Lung (tissue), 12 donors: ENCODE data around the gene ZBTB25. TPM values are rescaled to one million over a fixed set of nuclear protein-coding genes. Genes with fewer than 3 reads are reported as not detected.
A peak's percentile ranks its signal among the peaks of the same experiment; 100 is the strongest.

Source experiments
- ATAC-seq: fragments of 200-7000 bp; cut with Tn5 transposase; one replicate; pipeline ENCODE4 v1.9.1; 2020; ENCODE audit warnings: moderate number of reproducible peaks; ENCODE audit not compliant: insufficient read depth, low FRiP score
- DNase-seq, 3 donors: peaks; one replicate each; pipeline ENCODE4 v3.0.0-alpha.2; 2013 to 2017
- H3K27ac ChIP-seq, 2 donors: one replicate each; pipeline ENCODE4 v1.5.1; 2013; ENCODE audit warnings: mild to moderate bottlenecking in 2 of 2, moderate library complexity in 2 of 2, control low read depth in 1 of 2, inconsistent platforms in 1 of 2, low read depth in 1 of 2, low read length in 1 of 2
- H3K27me3 ChIP-seq, 3 donors: one replicate each; pipeline ENCODE4 v1.5.1; 2013; ENCODE audit warnings: low read length in 2 of 3; ENCODE audit not compliant: control insufficient read depth in 3 of 3, insufficient read depth in 3 of 3
- H3K36me3 ChIP-seq, 4 donors: one replicate each; pipeline ENCODE4 v1.5.1; 2013; ENCODE audit warnings: low read length in 4 of 4, mild to moderate bottlenecking in 1 of 4, moderate library complexity in 1 of 4; ENCODE audit not compliant: control insufficient read depth in 4 of 4, insufficient read depth in 4 of 4
- H3K4me1 ChIP-seq, 5 donors: one replicate each; pipeline ENCODE4 v1.5.1; 2013; ENCODE audit warnings: low read length in 5 of 5, mild to moderate bottlenecking in 2 of 5, moderate library complexity in 1 of 5; ENCODE audit not compliant: control insufficient read depth in 5 of 5, insufficient read depth in 5 of 5
- H3K4me3 ChIP-seq: one replicate; pipeline ENCODE4 v1.5.1; 2013; ENCODE audit warnings: mild to moderate bottlenecking, control low read depth, moderate library complexity
- H3K9ac ChIP-seq, 2 donors: one replicate each; pipeline ENCODE4 v1.5.1; 2013; ENCODE audit warnings: low read length in 2 of 2, control low read depth in 1 of 2; ENCODE audit not compliant: insufficient read depth in 1 of 2
- H3K9me3 ChIP-seq, 4 donors: one replicate each; pipeline ENCODE4 v1.5.1; 2013; ENCODE audit warnings: low read length in 3 of 4, mild to moderate bottlenecking in 1 of 4, moderate library complexity in 1 of 4; ENCODE audit not compliant: control insufficient read depth in 4 of 4, insufficient read depth in 3 of 4
- WGBS, 2 donors: extraction: QIAGEN DNeasy Blood & Tissue Kit; methylation state at CpG; one replicate each; pipeline ENCODE4 v1.1.7; 2013; 5-methylcytosine and 5-hydroxymethylcytosine counted together
- polyA plus RNA-seq, 2 donors: library from polyadenylated mRNA; stranded (reverse); fragments of 200-250 nt; gene quantifications; one replicate each; pipeline ENCODE4 v1.2.1, GENCODE V29; 2013
- total RNA-seq, 2 donors: library from RNA; depleted of rRNA in 1 of 2; stranded (reverse); fragments of >200 nt in 1 of 2; gene quantifications; one replicate each; pipeline ENCODE4 v1.2.1, GENCODE V29; 2014 to 2021
- TF ChIP-seq, protein P1 (sequence below): IDR thresholded peaks from 2 replicates; pipeline ENCODE4 v1.5.1; 2012; ENCODE audit warnings: mild to moderate bottlenecking; ENCODE audit errors: control extremely low read depth, extremely low read depth
- donor health status: control.
- donor health status: control.
- donor health status: Bipolar disorder and iron deficiency.
- donor health status: healthy.
- donor health status: DM: yes; HTN: yes; CAD: no.

ZBTB25 gene
- total and polyA plus RNA-seq, 4 donors = 4.0 to 15.4 (median 9.2) TPM

DNA sequence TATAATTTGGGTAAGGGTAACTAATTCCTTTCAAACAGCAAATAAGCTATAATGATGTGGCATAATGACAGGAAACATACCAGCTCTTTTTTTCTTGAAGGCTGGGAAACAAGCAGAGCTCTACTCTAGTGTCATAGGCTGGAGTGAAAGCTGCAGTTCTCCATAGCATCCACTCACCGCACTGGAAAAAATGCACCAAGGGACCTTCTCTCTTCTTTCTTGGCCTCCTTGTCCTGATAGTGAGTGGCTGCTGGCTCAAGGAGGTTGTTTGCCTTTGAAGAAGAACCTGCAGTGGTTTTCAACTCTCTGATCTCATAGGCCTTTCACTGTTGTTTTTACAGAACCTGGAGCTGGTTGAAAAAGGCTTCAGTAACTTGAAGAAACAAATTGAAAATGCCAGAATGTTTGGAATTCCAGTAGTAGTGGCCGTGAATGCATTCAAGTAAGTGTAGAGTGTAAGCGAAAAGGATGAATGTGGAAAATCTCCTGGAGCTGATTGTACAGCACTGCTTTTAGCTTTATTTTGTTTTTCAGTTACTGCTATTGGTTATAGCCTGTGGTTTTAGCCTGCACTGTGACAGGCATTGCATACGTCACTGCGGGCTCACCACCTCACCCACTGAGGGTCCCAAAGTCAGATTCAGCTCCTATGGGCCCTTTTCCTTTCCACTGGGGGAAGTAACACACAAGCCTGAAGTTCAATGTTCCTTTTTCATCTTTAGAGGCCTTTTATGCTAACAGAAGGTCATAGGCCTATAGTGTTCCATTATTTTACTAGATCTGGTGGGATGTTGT is 55.6 kb downstream of the ZBTB25 start:
- DNase-seq (peak; percentile 34 to 66 (median 60)), ATAC-seq (no peak)
- Histone ChIP-seq H3K27ac (no peak overlapping the region), H3K36me3 (peaks cover 22 to 34% (median 24%) of the 10 kb centered on the region in 4 donors), H3K9ac (no peak overlapping the region), H3K9me3 (no peaks in the 10 kb centered on the region), H3K4me3 (no peak overlapping the region), H3K27me3 (no peaks in the 10 kb centered on the region), H3K4me1 (peaks cover 0 to 16% (median 0%) of the 10 kb centered on the region in 5 donors)
- WGBS, 2 donors = 84 to 91% methylated on average over 5 of the region's 5 CpGs
- TF ChIP-seq, protein P1, sequence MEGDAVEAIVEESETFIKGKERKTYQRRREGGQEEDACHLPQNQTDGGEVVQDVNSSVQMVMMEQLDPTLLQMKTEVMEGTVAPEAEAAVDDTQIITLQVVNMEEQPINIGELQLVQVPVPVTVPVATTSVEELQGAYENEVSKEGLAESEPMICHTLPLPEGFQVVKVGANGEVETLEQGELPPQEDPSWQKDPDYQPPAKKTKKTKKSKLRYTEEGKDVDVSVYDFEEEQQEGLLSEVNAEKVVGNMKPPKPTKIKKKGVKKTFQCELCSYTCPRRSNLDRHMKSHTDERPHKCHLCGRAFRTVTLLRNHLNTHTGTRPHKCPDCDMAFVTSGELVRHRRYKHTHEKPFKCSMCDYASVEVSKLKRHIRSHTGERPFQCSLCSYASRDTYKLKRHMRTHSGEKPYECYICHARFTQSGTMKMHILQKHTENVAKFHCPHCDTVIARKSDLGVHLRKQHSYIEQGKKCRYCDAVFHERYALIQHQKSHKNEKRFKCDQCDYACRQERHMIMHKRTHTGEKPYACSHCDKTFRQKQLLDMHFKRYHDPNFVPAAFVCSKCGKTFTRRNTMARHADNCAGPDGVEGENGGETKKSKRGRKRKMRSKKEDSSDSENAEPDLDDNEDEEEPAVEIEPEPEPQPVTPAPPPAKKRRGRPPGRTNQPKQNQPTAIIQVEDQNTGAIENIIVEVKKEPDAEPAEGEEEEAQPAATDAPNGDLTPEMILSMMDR = no peak

DNA sequence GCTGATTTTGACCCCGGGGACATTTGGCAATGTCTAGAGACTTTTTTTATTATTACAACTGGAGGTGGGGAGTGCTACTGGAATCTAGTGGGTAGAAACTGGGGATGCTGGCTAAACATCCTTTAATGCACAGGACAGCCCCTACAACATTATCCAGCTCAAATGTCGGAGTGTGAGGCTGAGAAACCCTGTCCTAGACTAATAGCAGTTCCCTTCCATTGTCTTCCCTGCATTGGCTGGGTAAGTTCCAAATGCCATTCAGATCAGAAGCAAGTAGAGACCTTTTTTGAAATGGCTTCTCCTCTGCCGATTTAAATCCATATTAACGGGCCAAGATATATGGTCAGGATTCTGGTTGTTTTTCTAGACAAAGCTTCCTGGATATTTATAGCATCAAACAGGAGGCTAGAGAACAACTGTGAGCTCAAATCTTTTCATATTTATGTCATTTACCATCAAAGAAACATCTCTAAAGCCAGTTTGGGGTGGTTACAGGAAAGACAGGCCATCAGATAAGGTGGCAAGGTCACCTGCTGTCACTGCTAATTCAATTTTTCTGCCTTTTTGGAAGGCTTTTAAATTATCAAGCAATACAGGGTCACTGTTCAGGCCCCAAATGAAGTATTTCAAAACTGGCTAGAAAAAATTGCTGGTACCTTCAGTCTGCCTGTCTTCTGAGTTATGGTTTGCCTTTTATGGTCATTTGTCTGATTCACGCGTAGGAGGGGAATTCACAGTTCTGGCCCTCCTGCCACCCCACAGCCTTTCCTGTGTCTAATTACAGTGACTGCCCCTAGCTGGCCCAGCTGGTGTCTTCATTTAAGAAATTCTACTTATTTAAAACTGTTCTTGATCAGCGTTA is 58.4 kb downstream of the ZBTB25 start:
- 86 to 88% methylated on average over 7 of the region's 7 CpGs for WGBS, 2 donors
- H3K9ac ChIP-seq = no peak overlapping the region
- H3K36me3 ChIP-seq = peaks cover 18 to 32% (median 26%) of the 10 kb centered on the region in 4 donors

DNA sequence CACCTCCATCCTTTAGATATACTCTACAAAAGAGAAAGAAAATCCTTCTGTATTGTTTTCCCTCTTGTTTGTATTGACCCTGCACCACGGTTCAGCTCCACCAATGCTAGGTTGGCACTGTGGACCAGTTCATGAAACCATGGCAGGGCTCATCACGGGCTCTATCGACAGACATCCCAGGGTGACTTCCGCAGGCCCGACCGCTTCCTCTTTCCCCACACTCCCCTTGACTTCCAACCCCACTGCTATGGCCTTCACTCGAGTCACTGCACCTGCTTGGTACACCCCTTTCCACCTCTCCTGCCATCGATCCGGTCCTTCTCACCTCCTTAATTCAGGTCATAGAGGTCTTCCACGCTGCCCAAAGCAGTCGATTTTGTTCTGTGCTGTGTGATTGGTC is 59.5 kb downstream of the ZBTB25 start:
- no peaks in the 10 kb centered on the region for H3K9me3 ChIP-seq
- no peaks in the 10 kb centered on the region for H3K27me3 ChIP-seq
- ATAC-seq = no peak
- H3K4me3 ChIP-seq = no peak overlapping the region
- TF ChIP-seq, protein P1 = no peak
- H3K9ac ChIP-seq = no peak overlapping the region
- 76 to 90% methylated on average over 11 of the region's 11 CpGs for WGBS, 2 donors
- DNase-seq = no peak
- H3K36me3 ChIP-seq = peaks cover 12 to 23% (median 21%) of the 10 kb centered on the region in 4 donors
- H3K27ac ChIP-seq = no peak overlapping the region
- peaks cover 0 to 20% (median 2%) of the 10 kb centered on the region in 5 donors for H3K4me1 ChIP-seq

More for the DNA sequence above, 58.4 kb downstream of the ZBTB25 start:
- no peak overlapping the region for H3K27ac ChIP-seq
- no peaks in the 10 kb centered on the region for H3K9me3 ChIP-seq
- TF ChIP-seq, protein P1 = no peak
- H3K4me1 ChIP-seq = peaks cover 0 to 20% (median 2%) of the 10 kb centered on the region in 5 donors
- DNase-seq = no peak
- no peaks in the 10 kb centered on the region for H3K27me3 ChIP-seq
- H3K4me3 ChIP-seq = no peak overlapping the region
- ATAC-seq = no peak
